SK-N-SH (cell line): ENCODE data around the gene MYO18A.

Experiments
- CTCF ChIP-seq: fragments of 200-600 bp; sonication (generic); IDR thresholded peaks from 2 replicates; pipeline ENCODE4 v1.6.1; 2017; ENCODE audit warnings: antibody characterized with exemption, mild to moderate bottlenecking, moderate library complexity
- FOSL2 ChIP-seq: IDR thresholded peaks from 2 replicates; pipeline ENCODE4 v1.4.0; 2012; ENCODE audit warnings: low read depth, mild to moderate bottlenecking, moderate library complexity, borderline replicate concordance
- SIN3A ChIP-seq: IDR thresholded peaks from 2 replicates; pipeline ENCODE4 v1.6.1; 2012; ENCODE audit warnings: low read depth, mild to moderate bottlenecking, low read length, moderate library complexity, borderline replicate concordance

- TF ChIP-seq SIN3A = no peak
- no peak for TF ChIP-seq CTCF
- TF ChIP-seq FOSL2 = no peak
Observed at GRCh38 chr17:29079433-29079832, 100.8 kb downstream of the MYO18A start.
